Fibroblast of pulmonary artery (primary cell): ENCODE results near the gene JTB.

ENCODE experiments used
- DNase-seq: peaks from one replicate; pipeline ENCODE4 v3.0.0-alpha.2; 2010; ENCODE audit warnings: low read depth
- H3K4me3 ChIP-seq: replicated peaks from 2 replicates; pipeline ENCODE4 v1.5.1; 2011; ENCODE audit warnings: low read depth, mild to moderate bottlenecking, control low read depth, low read length, moderate library complexity
- TF ChIP-seq, protein P1 (sequence below): IDR thresholded peaks from 2 replicates; pipeline ENCODE4 v1.5.1; 2011; ENCODE audit warnings: mild to moderate bottlenecking, control low read depth, low read length, inconsistent platforms; ENCODE audit errors: missing control alignments

The JTB gene

DNA sequence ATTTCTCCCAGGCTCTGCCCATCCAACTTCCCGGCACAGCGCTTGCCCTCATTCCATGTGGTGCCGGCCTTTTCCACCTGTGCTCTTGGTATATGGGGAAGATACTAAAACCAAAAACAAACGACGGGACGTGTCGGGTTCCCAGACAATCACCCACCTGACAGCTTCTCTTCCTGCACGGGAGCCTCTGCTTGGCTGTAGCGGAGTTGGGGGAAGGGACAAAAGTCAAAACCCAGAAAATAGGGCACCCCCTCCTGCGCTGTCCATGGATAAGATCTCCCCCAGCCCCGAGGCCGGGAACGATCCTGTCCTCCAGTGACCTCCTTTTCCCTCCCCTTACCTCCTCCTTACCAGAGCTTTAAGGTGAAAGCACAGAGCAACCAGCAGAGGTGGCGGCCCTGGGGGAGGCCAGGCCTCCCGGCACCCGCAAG, 640 bp downstream of the JTB start:
- TF ChIP-seq, protein P1, sequence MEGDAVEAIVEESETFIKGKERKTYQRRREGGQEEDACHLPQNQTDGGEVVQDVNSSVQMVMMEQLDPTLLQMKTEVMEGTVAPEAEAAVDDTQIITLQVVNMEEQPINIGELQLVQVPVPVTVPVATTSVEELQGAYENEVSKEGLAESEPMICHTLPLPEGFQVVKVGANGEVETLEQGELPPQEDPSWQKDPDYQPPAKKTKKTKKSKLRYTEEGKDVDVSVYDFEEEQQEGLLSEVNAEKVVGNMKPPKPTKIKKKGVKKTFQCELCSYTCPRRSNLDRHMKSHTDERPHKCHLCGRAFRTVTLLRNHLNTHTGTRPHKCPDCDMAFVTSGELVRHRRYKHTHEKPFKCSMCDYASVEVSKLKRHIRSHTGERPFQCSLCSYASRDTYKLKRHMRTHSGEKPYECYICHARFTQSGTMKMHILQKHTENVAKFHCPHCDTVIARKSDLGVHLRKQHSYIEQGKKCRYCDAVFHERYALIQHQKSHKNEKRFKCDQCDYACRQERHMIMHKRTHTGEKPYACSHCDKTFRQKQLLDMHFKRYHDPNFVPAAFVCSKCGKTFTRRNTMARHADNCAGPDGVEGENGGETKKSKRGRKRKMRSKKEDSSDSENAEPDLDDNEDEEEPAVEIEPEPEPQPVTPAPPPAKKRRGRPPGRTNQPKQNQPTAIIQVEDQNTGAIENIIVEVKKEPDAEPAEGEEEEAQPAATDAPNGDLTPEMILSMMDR: no peak

DNA sequence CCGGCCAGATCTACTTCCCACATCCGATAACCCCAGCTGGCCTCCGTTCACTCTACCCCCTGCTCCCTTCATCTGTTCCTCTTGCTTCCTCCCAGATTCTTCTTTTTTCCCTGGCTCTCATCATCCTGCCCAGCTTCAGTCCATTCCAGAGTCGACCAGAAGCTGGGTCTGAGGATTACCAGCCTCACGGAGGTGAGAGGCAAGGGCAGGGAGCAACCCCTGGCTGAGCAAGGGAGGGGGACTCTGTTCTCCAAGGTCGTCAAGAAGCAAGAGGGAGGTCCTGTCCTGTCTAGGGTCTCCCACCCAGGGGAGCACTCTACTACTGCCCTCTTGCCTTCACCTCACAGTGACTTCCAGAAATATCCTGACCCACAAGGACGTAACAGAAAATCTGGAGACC, 3.9 kb downstream of the JTB start:
- DNase-seq: no peak
- no peak overlapping the region for H3K4me3 ChIP-seq
- TF ChIP-seq, protein P1: no peak

More for the DNA sequence above, 640 bp downstream of the JTB start:
- peak overlapping the region; percentile 94 for H3K4me3 ChIP-seq
- DNase-seq: no peak

DNA sequence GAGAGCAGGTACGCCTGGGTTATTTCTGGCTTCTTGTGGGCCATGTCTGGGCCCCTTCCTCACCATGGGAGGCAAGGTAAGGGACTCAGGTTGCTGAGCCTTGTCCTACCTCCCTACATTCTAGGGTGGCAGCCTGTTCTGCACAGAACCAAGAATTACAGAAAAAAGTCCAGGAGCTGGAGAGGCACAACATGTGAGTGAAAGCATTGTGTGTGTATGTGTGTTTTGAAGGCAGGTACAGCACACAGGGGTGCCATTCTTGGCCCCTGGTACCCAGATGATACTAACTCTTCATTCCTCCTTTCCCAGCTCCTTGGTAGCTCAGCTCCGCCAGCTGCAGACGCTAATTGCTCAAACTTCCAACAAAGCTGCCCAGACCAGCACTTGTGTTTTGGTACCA, 4.4 kb downstream of the JTB start:
- no peak overlapping the region for H3K4me3 ChIP-seq
- TF ChIP-seq, protein P1: no peak
- no peak for DNase-seq

DNA sequence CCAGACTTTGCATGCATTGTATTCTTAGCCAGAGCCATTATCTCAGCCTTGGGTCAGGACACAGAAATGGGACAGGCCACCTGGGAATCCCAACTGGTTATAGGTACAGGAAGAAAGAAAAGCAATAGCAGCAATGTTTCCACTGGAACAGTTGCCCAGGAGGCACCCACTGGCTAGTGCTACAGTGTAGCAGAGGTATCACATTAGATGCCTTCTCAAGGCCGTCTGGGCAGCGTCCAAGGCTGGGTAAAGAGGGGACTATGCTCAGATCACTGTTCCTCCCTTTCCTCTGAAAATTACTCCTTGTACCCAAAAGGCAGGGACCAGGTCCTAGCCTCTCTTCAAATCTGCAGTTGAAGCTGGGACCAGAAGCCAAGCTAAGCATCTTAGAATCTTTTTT, 7.1 kb downstream of the JTB start:
- TF ChIP-seq, protein P1: no peak
- H3K4me3 ChIP-seq: no peak overlapping the region
- no peak for DNase-seq

DNA sequence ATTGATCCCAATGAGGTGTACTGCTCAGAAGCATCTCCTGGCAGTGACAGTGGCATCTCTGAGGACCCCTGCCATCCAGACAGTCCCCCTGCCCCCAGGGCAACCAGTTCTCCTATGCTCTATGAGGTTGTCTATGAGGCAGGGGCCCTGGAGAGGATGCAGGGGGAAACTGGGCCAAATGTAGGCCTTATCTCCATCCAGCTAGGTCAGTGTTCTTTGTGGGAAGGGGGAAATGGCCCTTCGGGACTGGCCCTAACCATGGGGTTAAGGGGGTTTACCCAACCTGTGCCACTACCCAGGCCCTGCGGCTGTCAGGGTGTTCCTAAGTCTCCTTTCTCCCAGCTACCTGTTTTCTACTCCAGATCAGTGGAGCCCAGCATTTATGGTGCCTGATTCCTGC, 8.5 kb downstream of the JTB start:
- DNase-seq: no peak
- H3K4me3 ChIP-seq: no peak overlapping the region
- TF ChIP-seq, protein P1: no peak

DNA sequence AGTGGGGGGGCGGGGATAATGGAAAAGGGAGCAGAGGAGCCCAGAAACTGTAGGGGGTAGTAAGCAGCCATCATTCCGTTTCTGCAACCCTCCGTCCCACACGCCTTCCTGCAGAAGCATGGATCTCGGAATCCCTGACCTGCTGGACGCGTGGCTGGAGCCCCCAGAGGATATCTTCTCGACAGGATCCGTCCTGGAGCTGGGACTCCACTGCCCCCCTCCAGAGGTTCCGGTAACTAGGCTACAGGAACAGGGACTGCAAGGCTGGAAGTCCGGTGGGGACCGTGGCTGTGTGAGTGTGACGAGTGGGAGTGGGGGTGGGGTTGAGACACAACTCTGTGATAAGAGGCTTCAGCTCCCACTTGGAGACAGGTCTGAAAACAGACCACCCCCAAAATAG, 9.1 kb downstream of the JTB start:
- TF ChIP-seq, protein P1: no peak
- no peak for DNase-seq
- peak overlapping the region; percentile 73 for H3K4me3 ChIP-seq

DNA sequence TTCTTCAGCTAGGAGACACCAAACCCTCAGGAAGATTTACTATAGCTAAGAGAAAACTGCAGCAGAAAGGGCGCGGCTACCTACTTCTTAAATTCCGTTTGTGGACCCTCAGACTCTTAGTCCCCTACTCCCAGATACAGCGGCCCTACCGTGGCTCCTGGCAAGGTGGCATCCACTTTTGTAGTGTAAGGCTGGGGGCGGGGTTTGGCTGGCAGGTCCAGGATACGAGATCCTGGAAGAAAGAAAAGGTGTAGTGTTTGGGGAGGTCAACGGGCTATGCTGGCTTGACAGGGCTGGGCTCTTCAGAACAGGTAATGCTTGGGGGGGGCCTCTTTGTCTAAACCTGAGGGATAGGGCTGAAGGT, 9.5 kb downstream of the JTB start:
- peak overlapping the region; percentile 73 for H3K4me3 ChIP-seq
- TF ChIP-seq, protein P1: no peak
- no peak for DNase-seq
